GM23338 (cell line): ENCODE data around the gene NIM1K. TPM values are rescaled to one million over a fixed set of nuclear protein-coding genes. Genes with fewer than 3 reads are reported as not detected.

ENCODE experiments used
- ATAC-seq: fragments of 200-7000 bp; cut with Tn5 transposase; 3 replicates; pipeline ENCODE4 v1.9.1; 2020
- DNase-seq: peaks from one replicate; pipeline ENCODE4 v3.0.0-alpha.2; 2015; ENCODE audit warnings: low spot score
- H2AFZ ChIP-seq: fragments of 200-600 bp; sonication (generic); 2 replicates; pipeline ENCODE4 v1.8.0; 2016; ENCODE audit warnings: antibody characterized with exemption, mild to moderate bottlenecking, moderate library complexity
- H3F3A ChIP-seq: fragments of 200-600 bp; sonication (generic); replicated peaks from 2 replicates; pipeline ENCODE4 v1.8.0; 2017; ENCODE audit warnings: antibody characterized with exemption, mixed run types, low read depth
- H3K27ac ChIP-seq: fragments of 200-600 bp; sonication (generic); 2 replicates; pipeline ENCODE4 v1.6.1; 2016; ENCODE audit warnings: low read depth
- H3K27me3 ChIP-seq: fragments of 200-600 bp; sonication (generic); 2 replicates; pipeline ENCODE4 v1.8.0; 2016; ENCODE audit warnings: mild to moderate bottlenecking, mixed run types, moderate library complexity; ENCODE audit not compliant: insufficient read depth
- H3K36me3 ChIP-seq: fragments of 200-600 bp; sonication (generic); 2 replicates; pipeline ENCODE4 v1.8.0; 2016; ENCODE audit warnings: mild to moderate bottlenecking; ENCODE audit not compliant: insufficient read depth
- H3K4me1 ChIP-seq: fragments of 200-600 bp; sonication (generic); 2 replicates; pipeline ENCODE4 v1.8.0; 2016; ENCODE audit warnings: mild to moderate bottlenecking, moderate library complexity; ENCODE audit not compliant: insufficient read depth
- H3K4me2 ChIP-seq: fragments of 200-600 bp; sonication (generic); 2 replicates; pipeline ENCODE4 v1.7.1; 2017; ENCODE audit warnings: mixed run types
- H3K4me3 ChIP-seq: fragments of 200-600 bp; sonication (generic); 2 replicates; pipeline ENCODE4 v1.6.1; 2016; ENCODE audit warnings: mixed run types
- H3K79me2 ChIP-seq: fragments of 200-600 bp; sonication (generic); replicated peaks from 2 replicates; pipeline ENCODE4 v1.8.0; 2017; ENCODE audit warnings: mild to moderate bottlenecking; ENCODE audit not compliant: insufficient read depth
- H3K9me2 ChIP-seq: fragments of 200-600 bp; sonication (generic); 2 replicates; pipeline ENCODE4 v1.8.0; 2017; ENCODE audit not compliant: insufficient read depth
- H4K20me1 ChIP-seq: fragments of 200-600 bp; sonication (generic); replicated peaks from 2 replicates; pipeline ENCODE4 v1.8.0; 2017; ENCODE audit warnings: mild to moderate bottlenecking; ENCODE audit not compliant: insufficient read depth
- H3K27ac Mint-ChIP-seq: 2 replicates; pipeline ENCODE4 v1.8.0; 2020; ENCODE audit warnings: inconsistent platforms, mild to moderate bottlenecking, moderate library complexity, mixed read lengths
- H3K27me3 Mint-ChIP-seq: 3 replicates; pipeline ENCODE4 v1.8.0; 2022; ENCODE audit warnings: low read depth, mild to moderate bottlenecking, moderate library complexity, mixed read lengths, inconsistent platforms; ENCODE audit not compliant: insufficient read depth, poor library complexity
- H3K36me3 Mint-ChIP-seq: 3 replicates; pipeline ENCODE4 v1.8.0; 2021; ENCODE audit warnings: low read depth, mild to moderate bottlenecking, inconsistent platforms, moderate library complexity, mixed read lengths
- H3K4me1 Mint-ChIP-seq: 3 replicates; pipeline ENCODE4 v1.8.0; 2020; ENCODE audit warnings: mild to moderate bottlenecking, inconsistent platforms, mixed read lengths
- H3K4me3 Mint-ChIP-seq: 3 replicates; pipeline ENCODE4 v1.8.0; 2021; ENCODE audit warnings: moderate library complexity, mild to moderate bottlenecking, inconsistent platforms, mixed read lengths
- H3K9me3 Mint-ChIP-seq: 3 replicates; pipeline ENCODE4 v1.8.0; 2020; ENCODE audit warnings: moderate library complexity, mild to moderate bottlenecking, inconsistent platforms, mixed read lengths
- CREB1 ChIP-seq: fragments of 250-450 bp; sonication (Bioruptor Pico); IDR thresholded peaks from 2 replicates; pipeline ENCODE4 v1.5.0; 2020; ENCODE audit warnings: low read depth, mild to moderate bottlenecking, moderate library complexity
- CTCF ChIP-seq, 2 experiments: fragments of 200-600 bp in 1 of 2; sonication (generic) in 1 of 2; conservative IDR thresholded peaks; 2 replicates each; pipeline versions ENCODE4 v1.5.1 to v1.6.1; 2016 to 2017; ENCODE audit warnings: antibody characterized with exemption in 2 of 2, low read depth in 2 of 2, mild to moderate bottlenecking in 2 of 2, moderate library complexity in 1 of 2
- ETS1 ChIP-seq: IDR thresholded peaks from 2 replicates; pipeline ENCODE4 v1.6.1; 2016; ENCODE audit warnings: antibody characterized with exemption
- EZH2 ChIP-seq: fragments of 200-600 bp; sonication (generic); IDR thresholded peaks from one replicate; pipeline ENCODE4 v1.8.0; 2017; ENCODE audit warnings: antibody characterized with exemption, mild to moderate bottlenecking, low read depth; ENCODE audit not compliant: unreplicated experiment
- EZH2phosphoT487 ChIP-seq: fragments of 200-600 bp; sonication (generic); IDR thresholded peaks from one replicate; pipeline ENCODE4 v1.8.1; 2018; ENCODE audit warnings: antibody characterized with exemption; ENCODE audit not compliant: unreplicated experiment
- JUNB ChIP-seq: IDR thresholded peaks from one replicate; pipeline ENCODE4 v1.6.1; 2016; ENCODE audit warnings: antibody characterized with exemption; ENCODE audit not compliant: unreplicated experiment
- NANOG ChIP-seq: IDR thresholded peaks from 2 replicates; pipeline ENCODE4 v1.6.1; 2016; ENCODE audit warnings: antibody characterized with exemption, borderline replicate concordance
- POLR2AphosphoS5 ChIP-seq: IDR thresholded peaks from 2 replicates; pipeline ENCODE4 v1.6.1; 2016; ENCODE audit warnings: antibody characterized with exemption, low read depth
- REST ChIP-seq: IDR thresholded peaks from one replicate; pipeline ENCODE4 v1.6.1; 2018; ENCODE audit warnings: antibody characterized with exemption; ENCODE audit not compliant: unreplicated experiment
- STAT1 ChIP-seq: IDR thresholded peaks from one replicate; pipeline ENCODE4 v1.6.1; 2016; ENCODE audit warnings: antibody characterized with exemption; ENCODE audit not compliant: unreplicated experiment
- ZNF114 ChIP-seq: fragments of 250-450 bp; sonication (Bioruptor Pico); IDR thresholded peaks from 2 replicates; pipeline ENCODE4 v1.5.0; 2020; ENCODE audit warnings: mild to moderate bottlenecking, moderate library complexity
- ZNF331 ChIP-seq: fragments of 250-450 bp; sonication (Bioruptor Pico); IDR thresholded peaks from 2 replicates; pipeline ENCODE4 v1.5.0; 2020; ENCODE audit warnings: low read depth, mild to moderate bottlenecking, moderate library complexity
- ZNF462 ChIP-seq: fragments of 250-450 bp; sonication (Bioruptor Pico); IDR thresholded peaks from 2 replicates; pipeline ENCODE4 v1.5.0; 2020; ENCODE audit warnings: mild to moderate bottlenecking, moderate library complexity
- polyA plus RNA-seq: library from polyadenylated mRNA; unstranded; fragments of >200 nt; fragmentation: Nextera tagmentation; extraction: Ambion mirVana; gene quantifications from 2 replicates; pipeline ENCODE4 v1.2.1, GENCODE V29; 2016
- total RNA-seq: library from RNA; depleted of rRNA; stranded (reverse); fragments of >200 nt; shearing (Covaris generic); gene quantifications from 2 replicates; pipeline ENCODE4 v1.2.3, GENCODE V29; 2014

The NIM1K gene
- total and polyA plus RNA-seq, 2 experiments from 2014 or later, result not detected

GRCh38 chr5:43294226-43294625 is 102.2 kb downstream of the NIM1K start (continued):
- TF ChIP-seq ZNF331 (no peak), ZNF114 (no peak), JUNB (no peak)

GRCh38 chr5:43295202-43295601 is 103.2 kb downstream of the NIM1K start:
- H3K36me3 Mint-ChIP-seq, result peaks cover 93% of the 10 kb centered on the region
- peaks cover 61% of the 10 kb centered on the region for H3K79me2 ChIP-seq
- no peak overlapping the region for H3K4me3 Mint-ChIP-seq
- H3K4me2 ChIP-seq, result no peak overlapping the region
- H3K27ac ChIP-seq, result no peak overlapping the region
- no peaks in the 10 kb centered on the region for H3K9me3 Mint-ChIP-seq
- DNase-seq (no peak), ATAC-seq (no peak)
- TF ChIP-seq POLR2AphosphoS5 (no peak), EZH2phosphoT487 (no peak), JUNB (no peak), ZNF331 (no peak), ETS1 (no peak), CREB1 (CRISPR knock-in tag) (no peak), REST (no peak), CTCF (conservative IDR thresholded peaks at IDR 0.05; ENCODE audit: low read depth in 2 of 2) (no peak), ZNF462 (CRISPR knock-in tag) (no peak), ZNF114 (no peak), EZH2 (no peak), STAT1 (no peak), NANOG (no peak)
- 0 out of 2 replicates have a peak, but pooled peaks cover 1% of the 10 kb centered on the region for H3K4me1 ChIP-seq
- H3K4me3 ChIP-seq, result no peak overlapping the region
- peaks cover 87% of the 10 kb centered on the region for H3K36me3 ChIP-seq
- H3K4me1 Mint-ChIP-seq, result no peaks in the 10 kb centered on the region; the same call in 2 of the 3 replicates
- no peak overlapping the region for H3K27ac Mint-ChIP-seq
- no peaks in the 10 kb centered on the region for H3K27me3 ChIP-seq
- no peak overlapping the region for H2AFZ ChIP-seq
- H4K20me1 ChIP-seq, result peaks cover 50% of the 10 kb centered on the region
- H3K9me2 ChIP-seq, result no peaks in the 10 kb centered on the region
- H3K27me3 Mint-ChIP-seq, result no peaks in the 10 kb centered on the region
- peaks cover 10% of the 10 kb centered on the region for H3F3A ChIP-seq
